SU-DHL-6 (cell line): Measurements from ENCODE around the gene ANKRD63.

Experiments
- H2AFZ ChIP-seq: fragments of 200-600 bp; sonication (generic); 2 replicates; pipeline ENCODE4 v1.6.1; 2014; ENCODE audit warnings: low read depth, mild to moderate bottlenecking, moderate library complexity, mixed read lengths, antibody characterized with exemption, low read length; ENCODE audit not compliant: severe bottlenecking
- H3F3A ChIP-seq: fragments of 200-600 bp; shearing (Covaris generic); 2 replicates; pipeline ENCODE4 v1.6.0; 2016; ENCODE audit warnings: antibody characterized with exemption, mild to moderate bottlenecking; ENCODE audit not compliant: insufficient read depth
- H3K27ac ChIP-seq: fragments of 200-600 bp; sonication (generic); 2 replicates; pipeline ENCODE4 v1.5.1; 2016; ENCODE audit warnings: low read depth, mild to moderate bottlenecking, low read length, moderate library complexity, mixed read lengths
- H3K27me3 ChIP-seq: fragments of 200-600 bp; sonication (generic), shearing (Covaris generic); 2 replicates; pipeline ENCODE4 v1.6.0; 2014; ENCODE audit warnings: mild to moderate bottlenecking, low read length
- H3K36me3 ChIP-seq: fragments of 200-600 bp; sonication (generic); 2 replicates; pipeline ENCODE4 v1.6.1; 2014; ENCODE audit warnings: mild to moderate bottlenecking, low read length, mixed read lengths
- H3K4me2 ChIP-seq: fragments of 300-600, 200-600 bp; shearing (Covaris generic), sonication (generic); 2 replicates; pipeline ENCODE4 v1.6.0; 2014; ENCODE audit warnings: low read length, low read depth, mild to moderate bottlenecking; ENCODE audit not compliant: poor library complexity, severe bottlenecking
- H3K4me3 ChIP-seq: fragments of 200-600 bp; sonication (generic); 2 replicates; pipeline ENCODE4 v1.5.1; 2014; ENCODE audit warnings: antibody characterized with exemption, low read length, mild to moderate bottlenecking, mixed read lengths; ENCODE audit not compliant: insufficient read depth, poor library complexity, severe bottlenecking
- H3K79me2 ChIP-seq: fragments of 200-600 bp; sonication (generic); 2 replicates; pipeline ENCODE4 v1.6.1; 2014; ENCODE audit warnings: mild to moderate bottlenecking, low read length, moderate library complexity; ENCODE audit not compliant: insufficient read depth
- H3K9ac ChIP-seq: fragments of 200-600 bp; sonication (generic); 2 replicates; pipeline ENCODE4 v1.7.0; 2014; ENCODE audit warnings: mild to moderate bottlenecking, low read length
- H3K9me2 ChIP-seq: fragments of 200-600 bp; sonication (generic); replicated peaks from 2 replicates; pipeline ENCODE4 v1.6.1; 2014; ENCODE audit warnings: low read length; ENCODE audit not compliant: insufficient read depth
- H3K9me3 ChIP-seq: fragments of 200-600 bp; sonication (generic); 2 replicates; pipeline ENCODE4 v1.6.1; 2014; ENCODE audit warnings: low read length, mixed read lengths; ENCODE audit not compliant: insufficient read depth
- H4K20me1 ChIP-seq: fragments of 200-600 bp; sonication (generic); 2 replicates; pipeline ENCODE4 v1.6.1; 2014; ENCODE audit warnings: low read depth, mild to moderate bottlenecking, antibody characterized with exemption, low read length, moderate library complexity, mixed read lengths
- CTCF ChIP-seq: fragments of 200-600 bp; sonication (generic); IDR thresholded peaks from one replicate; pipeline ENCODE4 v1.5.1; 2017; ENCODE audit warnings: antibody characterized with exemption, mild to moderate bottlenecking, low read length, moderate library complexity; ENCODE audit not compliant: insufficient read depth, poor library complexity, severe bottlenecking
- EZH2phosphoT487 ChIP-seq: fragments of 200-600 bp; sonication (generic), shearing (Covaris generic); conservative IDR thresholded peaks from 2 replicates; pipeline ENCODE4 v1.6.1; 2018; ENCODE audit warnings: mild to moderate bottlenecking, antibody characterized with exemption, low read length, moderate library complexity, mixed read lengths

Gene ANKRD63

GRCh38 chr15:40252141-40252437 lies 30.8 kb downstream of the ANKRD63 start:
- no peak overlapping the region for H3K9ac ChIP-seq
- no peaks in the 10 kb centered on the region for H3K79me2 ChIP-seq
- TF ChIP-seq CTCF (no peak), EZH2phosphoT487 (no peak)
- no peaks in the 10 kb centered on the region for H3K27me3 ChIP-seq
- H3K4me2 ChIP-seq = no peak overlapping the region
- H3K4me3 ChIP-seq = no peak overlapping the region
- H3K36me3 ChIP-seq = no peaks in the 10 kb centered on the region
- no peak overlapping the region for H3K27ac ChIP-seq
- no peak overlapping the region for H2AFZ ChIP-seq
- H4K20me1 ChIP-seq = no peaks in the 10 kb centered on the region
- H3F3A ChIP-seq = no peaks in the 10 kb centered on the region
- H3K9me2 ChIP-seq = no peaks in the 10 kb centered on the region
- no peaks in the 10 kb centered on the region for H3K9me3 ChIP-seq

GRCh38 chr15:40251486-40252140 lies 31.3 kb downstream of the ANKRD63 start:
- Histone ChIP-seq H3K4me2 (no peak overlapping the region), H3K9ac (no peak overlapping the region), H2AFZ (no peak overlapping the region), H3K4me3 (no peak overlapping the region), H3K9me3 (no peaks in the 10 kb centered on the region), H3K27ac (no peak overlapping the region), H3K79me2 (no peaks in the 10 kb centered on the region), H4K20me1 (no peaks in the 10 kb centered on the region), H3K27me3 (no peaks in the 10 kb centered on the region), H3F3A (no peaks in the 10 kb centered on the region), H3K36me3 (no peaks in the 10 kb centered on the region), H3K9me2 (no peaks in the 10 kb centered on the region)
- TF ChIP-seq EZH2phosphoT487 = no peak
- TF ChIP-seq CTCF = no peak

- Histone ChIP-seq H3K79me2 (no peaks in the 10 kb centered on the region), H3K9me3 (no peaks in the 10 kb centered on the region), H4K20me1 (no peaks in the 10 kb centered on the region), H3K9ac (no peak overlapping the region), H3K36me3 (no peaks in the 10 kb centered on the region), H3F3A (no peaks in the 10 kb centered on the region), H3K4me3 (no peak overlapping the region), H3K27me3 (no peaks in the 10 kb centered on the region), H3K27ac (no peak overlapping the region), H3K9me2 (no peaks in the 10 kb centered on the region), H2AFZ (no peak overlapping the region), H3K4me2 (no peak overlapping the region)
- TF ChIP-seq CTCF (no peak), EZH2phosphoT487 (no peak)
Observed at GRCh38 chr15:40250771-40251483, 31.9 kb downstream of the ANKRD63 start.
